Trophoblast cell (in vitro differentiated cells and primary cell): Measurements from ENCODE around the gene HIVEP3.

Source experiments
- DNase-seq, 2 donors: peaks; one replicate each; pipeline ENCODE4 v3.0.0-alpha.2; 2016
- H2AFZ ChIP-seq: 2 replicates; pipeline ENCODE4 v1.6.1; 2013; ENCODE audit warnings: low read length, moderate library complexity, mild to moderate bottlenecking; ENCODE audit not compliant: insufficient read depth, poor library complexity
- H2AK5ac ChIP-seq: 2 replicates; pipeline ENCODE4 v1.6.1; 2013; ENCODE audit warnings: mild to moderate bottlenecking, low read length
- H2BK120ac ChIP-seq: 2 replicates; pipeline ENCODE4 v1.6.1; 2013; ENCODE audit warnings: low read length, mild to moderate bottlenecking, moderate library complexity; ENCODE audit not compliant: insufficient read depth, poor library complexity
- H2BK12ac ChIP-seq: 2 replicates; pipeline ENCODE4 v1.6.1; 2013; ENCODE audit warnings: mild to moderate bottlenecking, low read length, moderate library complexity
- H2BK5ac ChIP-seq: 2 replicates; pipeline ENCODE4 v1.6.1; 2013; ENCODE audit warnings: low read length, low read depth, moderate library complexity, mild to moderate bottlenecking; ENCODE audit not compliant: poor library complexity
- H3K14ac ChIP-seq: 2 replicates; pipeline ENCODE4 v1.6.1; 2013; ENCODE audit warnings: mild to moderate bottlenecking, low read length
- H3K18ac ChIP-seq: 2 replicates; pipeline ENCODE4 v1.6.1; 2013; ENCODE audit warnings: mild to moderate bottlenecking, low read length
- H3K23ac ChIP-seq: 2 replicates; pipeline ENCODE4 v1.6.1; 2013; ENCODE audit warnings: low read length
- H3K27ac ChIP-seq: 2 replicates; pipeline ENCODE4 v1.5.1; 2013; ENCODE audit warnings: low read depth, mild to moderate bottlenecking, inconsistent platforms, low read length, moderate library complexity
- H3K27me3 ChIP-seq: 2 replicates; pipeline ENCODE4 v1.6.1; 2013; ENCODE audit warnings: inconsistent platforms, mild to moderate bottlenecking, low read length, moderate library complexity; ENCODE audit not compliant: insufficient read depth
- H3K36me3 ChIP-seq, 2 experiments: 1 replicate in 1 of 2; 2 replicates in 1 of 2; pipeline ENCODE4 v1.6.1; 2013; ENCODE audit warnings: low read length in 2 of 2, mild to moderate bottlenecking in 2 of 2, moderate library complexity in 1 of 2; ENCODE audit not compliant: insufficient read depth in 2 of 2, control insufficient read depth in 1 of 2
- H3K4ac ChIP-seq: 2 replicates; pipeline ENCODE4 v1.6.1; 2013; ENCODE audit warnings: low read depth, mild to moderate bottlenecking, low read length, moderate library complexity
- H3K4me1 ChIP-seq, 2 experiments: 1 replicate in 1 of 2; 2 replicates in 1 of 2; pipeline ENCODE4 v1.6.1; 2013; ENCODE audit warnings: low read length in 2 of 2, mild to moderate bottlenecking in 2 of 2, moderate library complexity in 1 of 2; ENCODE audit not compliant: insufficient read depth in 2 of 2, control insufficient read depth in 1 of 2
- H3K4me2 ChIP-seq: 2 replicates; pipeline ENCODE4 v1.6.1; 2013; ENCODE audit warnings: inconsistent platforms, mild to moderate bottlenecking, low read length, moderate library complexity
- H3K4me3 ChIP-seq: 2 replicates; pipeline ENCODE4 v1.5.1; 2013; ENCODE audit warnings: mild to moderate bottlenecking, low read depth, low read length, inconsistent platforms
- H3K79me1 ChIP-seq: one replicate; pipeline ENCODE4 v1.6.1; 2013; ENCODE audit warnings: low read length
- H3K79me2 ChIP-seq: 2 replicates; pipeline ENCODE4 v1.6.1; 2013; ENCODE audit warnings: low read length, mild to moderate bottlenecking; ENCODE audit not compliant: control insufficient read depth, insufficient read depth, poor library complexity
- H3K9ac ChIP-seq: 2 replicates; pipeline ENCODE4 v1.6.1; 2013; ENCODE audit warnings: mild to moderate bottlenecking, low read length
- H3K9me3 ChIP-seq: 2 replicates; pipeline ENCODE4 v1.6.1; 2013; ENCODE audit warnings: low read depth, mild to moderate bottlenecking, control low read depth, inconsistent platforms, low read length; ENCODE audit not compliant: insufficient read depth
- H4K12ac ChIP-seq: 2 replicates; pipeline ENCODE4 v1.6.1; 2013; ENCODE audit warnings: low read depth, mild to moderate bottlenecking, low read length, moderate library complexity
- H4K8ac ChIP-seq: 2 replicates; pipeline ENCODE4 v1.6.1; 2013; ENCODE audit warnings: low read depth, mild to moderate bottlenecking, low read length, moderate library complexity
- H4K91ac ChIP-seq: one replicate; pipeline ENCODE4 v1.6.1; 2013; ENCODE audit warnings: low read depth, mild to moderate bottlenecking, low read length, moderate library complexity
- WGBS: extraction: QIAGEN DNeasy Blood & Tissue Kit; methylation state at CpG from one replicate; pipeline ENCODE4 v1.1.7; 2013; ENCODE audit warnings: missing lambda C conversion rate; ENCODE audit not compliant: insufficient read length, insufficient coverage; ENCODE audit errors: extremely low coverage; 5-methylcytosine and 5-hydroxymethylcytosine counted together

Gene HIVEP3

GRCh38 chr1:41844781-41845272, 73.9 kb downstream of the HIVEP3 start:
- no peak overlapping the region for H2AK5ac ChIP-seq
- no peak overlapping the region for H3K18ac ChIP-seq
- H3K4me3 ChIP-seq: no peak overlapping the region
- H3K4me1 ChIP-seq: peaks cover 0 to 3% of the 10 kb centered on the region in 2 experiments
- H4K91ac ChIP-seq: no peak overlapping the region
- no peak overlapping the region for H3K14ac ChIP-seq
- H2BK12ac ChIP-seq: no peak overlapping the region
- no peak overlapping the region for H3K23ac ChIP-seq
- H2BK120ac ChIP-seq: no peak overlapping the region
- no peaks in the 10 kb centered on the region for H3K9me3 ChIP-seq
- no peak overlapping the region for H3K9ac ChIP-seq
- peaks cover 1% of the 10 kb centered on the region for H3K27me3 ChIP-seq
- no peak overlapping the region for H3K4ac ChIP-seq
- no peak overlapping the region for H3K4me2 ChIP-seq
- no peak for DNase-seq
- no peak overlapping the region for H4K8ac ChIP-seq
- H3K79me2 ChIP-seq: no peaks in the 10 kb centered on the region
- no peak overlapping the region for H2AFZ ChIP-seq
- H3K79me1 ChIP-seq: no peaks in the 10 kb centered on the region
- no peak overlapping the region for H3K27ac ChIP-seq
- no peak overlapping the region for H2BK5ac ChIP-seq
- no CpG with 5 or more reads among the region's 2 CpGs for WGBS
- H4K12ac ChIP-seq: no peak overlapping the region
- no peaks in the 10 kb centered on the region for H3K36me3 ChIP-seq

DNA sequence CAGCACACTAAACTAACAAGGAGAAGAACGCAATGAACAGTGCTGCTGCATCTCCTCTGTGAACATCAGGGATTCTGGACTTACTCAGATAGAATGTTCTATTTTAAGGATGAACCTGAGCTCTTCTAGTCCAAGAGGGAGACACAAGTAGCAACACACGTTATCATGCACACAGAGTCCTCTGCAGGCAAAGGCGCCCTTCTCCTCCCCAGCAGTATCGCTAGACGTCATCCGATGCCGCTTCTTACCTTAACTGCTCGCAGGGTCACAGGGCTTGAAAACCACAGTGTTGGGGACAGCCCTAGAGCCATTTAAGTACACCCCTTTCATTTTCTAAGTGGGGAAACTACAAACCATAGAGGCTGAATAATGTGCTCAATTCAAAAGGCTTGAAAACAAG, 74.5 kb downstream of the HIVEP3 start:
- H3K27ac ChIP-seq: no peak overlapping the region
- no peak overlapping the region for H3K9ac ChIP-seq
- H3K23ac ChIP-seq: no peak overlapping the region
- H3K4me1 ChIP-seq: peaks cover 0 to 3% of the 10 kb centered on the region in 2 experiments
- no peak overlapping the region for H3K4me3 ChIP-seq
- H2BK12ac ChIP-seq: no peak overlapping the region
- no peak overlapping the region for H4K8ac ChIP-seq
- no peak overlapping the region for H3K4ac ChIP-seq
- no peak overlapping the region for H2BK120ac ChIP-seq
- no peaks in the 10 kb centered on the region for H3K36me3 ChIP-seq
- no peak overlapping the region for H2AFZ ChIP-seq
- H3K79me1 ChIP-seq: no peaks in the 10 kb centered on the region
- no peak overlapping the region for H3K14ac ChIP-seq
- H3K18ac ChIP-seq: no peak overlapping the region
- H4K91ac ChIP-seq: no peak overlapping the region
- no CpG with 5 or more reads among the region's 8 CpGs for WGBS
- no peak overlapping the region for H2BK5ac ChIP-seq
- no peak overlapping the region for H4K12ac ChIP-seq
- peaks cover 1% of the 10 kb centered on the region for H3K27me3 ChIP-seq
- H3K4me2 ChIP-seq: no peak overlapping the region
- H2AK5ac ChIP-seq: no peak overlapping the region
- no peaks in the 10 kb centered on the region for H3K79me2 ChIP-seq
- DNase-seq: no peak
- H3K9me3 ChIP-seq: no peaks in the 10 kb centered on the region

DNA sequence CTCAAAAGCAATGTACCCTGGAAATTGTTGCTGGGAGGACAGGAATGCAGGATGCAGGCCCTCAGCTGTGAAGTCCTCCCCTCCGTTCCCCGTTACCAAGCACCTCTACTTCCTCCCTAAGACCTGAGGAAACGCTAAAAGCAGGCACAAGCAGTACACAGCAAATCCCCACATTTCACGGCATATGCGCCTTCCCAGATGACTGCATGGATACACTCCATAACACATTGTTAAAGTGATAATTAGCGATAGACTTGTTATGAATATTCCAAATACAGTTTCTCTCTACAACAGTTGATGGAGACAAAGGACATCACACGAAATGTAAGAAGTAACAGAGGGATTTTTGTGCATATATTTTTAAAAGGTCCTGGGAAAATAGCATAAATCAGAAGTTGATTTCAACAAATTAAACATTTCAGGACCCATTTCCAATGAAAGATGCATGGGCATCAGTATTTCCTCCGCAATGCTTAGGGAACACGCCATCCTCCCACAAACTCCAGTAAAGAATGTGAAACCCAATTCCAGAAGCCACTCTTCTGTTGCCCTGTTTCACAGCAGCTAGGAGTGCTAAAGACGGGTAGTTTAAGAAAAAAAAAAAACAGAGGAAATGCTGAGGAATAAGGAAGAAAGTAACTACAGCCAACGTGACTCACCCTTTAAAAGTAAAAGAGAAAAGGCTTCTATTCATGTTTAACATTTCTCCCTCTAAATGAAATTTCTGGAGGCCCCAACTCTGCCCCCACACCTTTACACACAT, 75.5 kb downstream of the HIVEP3 start:
- no peak overlapping the region for H3K27ac ChIP-seq
- no peak overlapping the region for H3K18ac ChIP-seq
- no peak for DNase-seq
- H2AK5ac ChIP-seq: no peak overlapping the region
- no peak overlapping the region for H3K4ac ChIP-seq
- H4K12ac ChIP-seq: no peak overlapping the region
- no peak overlapping the region for H3K14ac ChIP-seq
- peaks cover 1% of the 10 kb centered on the region for H3K27me3 ChIP-seq
- H3K4me3 ChIP-seq: no peak overlapping the region
- WGBS: no CpG with 5 or more reads among the region's 11 CpGs
- H3K9me3 ChIP-seq: no peaks in the 10 kb centered on the region
- H2BK5ac ChIP-seq: no peak overlapping the region
- H3K79me1 ChIP-seq: no peaks in the 10 kb centered on the region
- H2BK120ac ChIP-seq: no peak overlapping the region
- no peak overlapping the region for H2BK12ac ChIP-seq
- H3K36me3 ChIP-seq: no peaks in the 10 kb centered on the region
- no peak overlapping the region for H4K8ac ChIP-seq
- H3K4me1 ChIP-seq: peaks cover 0 to 3% of the 10 kb centered on the region in 2 experiments
- no peak overlapping the region for H2AFZ ChIP-seq
- H4K91ac ChIP-seq: no peak overlapping the region
- H3K79me2 ChIP-seq: no peaks in the 10 kb centered on the region
- no peak overlapping the region for H3K23ac ChIP-seq
- H3K4me2 ChIP-seq: no peak overlapping the region
- no peak overlapping the region for H3K9ac ChIP-seq

GRCh38 chr1:41842326-41842725, 76.4 kb downstream of the HIVEP3 start:
- peaks cover 0 to 3% of the 10 kb centered on the region in 2 experiments for H3K4me1 ChIP-seq
- no peak overlapping the region for H2AFZ ChIP-seq
- H3K4ac ChIP-seq: no peak overlapping the region
- H2BK5ac ChIP-seq: no peak overlapping the region
- H3K23ac ChIP-seq: no peak overlapping the region
- no peak overlapping the region for H3K4me3 ChIP-seq
- H3K79me1 ChIP-seq: no peaks in the 10 kb centered on the region
- H3K27ac ChIP-seq: no peak overlapping the region
- no CpG with 5 or more reads among the region's 2 CpGs for WGBS
- no peak overlapping the region for H3K18ac ChIP-seq
- no peak overlapping the region for H3K9ac ChIP-seq
- H3K9me3 ChIP-seq: no peaks in the 10 kb centered on the region
- no peak overlapping the region for H3K14ac ChIP-seq
- no peak overlapping the region for H3K4me2 ChIP-seq
- no peak for DNase-seq
- no peak overlapping the region for H2BK120ac ChIP-seq
- H3K36me3 ChIP-seq: no peaks in the 10 kb centered on the region
- H2BK12ac ChIP-seq: no peak overlapping the region
- no peak overlapping the region for H4K91ac ChIP-seq
- H4K8ac ChIP-seq: no peak overlapping the region
- no peaks in the 10 kb centered on the region for H3K79me2 ChIP-seq
- H2AK5ac ChIP-seq: no peak overlapping the region
- H3K27me3 ChIP-seq: peaks cover 1% of the 10 kb centered on the region
- H4K12ac ChIP-seq: no peak overlapping the region
